ENCODE results near the gene MAP1B. TPM values are rescaled to one million over a fixed set of nuclear protein-coding genes. Genes with fewer than 3 reads are reported as not detected.

The MAP1B gene
- total RNA-seq, 2 experiments from 2014 or later = 0.13 to 0.40 TPM

- ChIA-PET CTCF (no interaction called here), POLR2A (no interaction called here)
Observed at GRCh38 chr5:72126796-72127195, 19.5 kb downstream of the MAP1B start.

GRCh38 chr5:72129725-72130124 lies 22.4 kb downstream of the MAP1B start:
- ChIA-PET POLR2A (no interaction called here), CTCF (no interaction called here)

- POLR2A ChIA-PET = no interaction called here
- CTCF ChIA-PET = no interaction called here
Observed at GRCh38 chr5:72130351-72130761, 23.1 kb downstream of the MAP1B start.

GRCh38 chr5:72133212-72133990 lies 26.1 kb downstream of the MAP1B start:
- CTCF ChIA-PET = no interaction called here
- POLR2A ChIA-PET = no interaction called here

GRCh38 chr5:72134226-72134899 lies 27.1 kb downstream of the MAP1B start:
- POLR2A ChIA-PET = no interaction called here
- CTCF ChIA-PET = interaction anchor here (1.0 kb wide), 1 partner anchor 174 kb away, joined by 3 read pairs; no protein-coding TSS in a partner anchor

- CTCF ChIA-PET = no interaction called here
- POLR2A ChIA-PET = no interaction called here
Observed at GRCh38 chr5:72137826-72138409, 30.6 kb downstream of the MAP1B start.

- ChIA-PET CTCF (no interaction called here), POLR2A (no interaction called here)
Observed at GRCh38 chr5:72138943-72139521, 31.8 kb downstream of the MAP1B start.

- POLR2A ChIA-PET = no interaction called here
- CTCF ChIA-PET = no interaction called here
Observed at GRCh38 chr5:72140711-72141110, 33.4 kb downstream of the MAP1B start.

- CTCF ChIA-PET = no interaction called here
- POLR2A ChIA-PET = no interaction called here
Observed at GRCh38 chr5:72141440-72142355, 34.4 kb downstream of the MAP1B start.

GRCh38 chr5:72144762-72145161 lies 37.5 kb downstream of the MAP1B start:
- ChIA-PET CTCF (no interaction called here), POLR2A (no interaction called here)

- CTCF ChIA-PET = no interaction called here
- POLR2A ChIA-PET = no interaction called here
Observed at GRCh38 chr5:72145348-72145747, 38.1 kb downstream of the MAP1B start.

- CTCF ChIA-PET = no interaction called here
- POLR2A ChIA-PET = no interaction called here
Observed at GRCh38 chr5:72146056-72146455, 38.8 kb downstream of the MAP1B start.

- CTCF ChIA-PET = no interaction called here
- POLR2A ChIA-PET = no interaction called here
Observed at GRCh38 chr5:72147569-72147968, 40.3 kb downstream of the MAP1B start.

- CTCF ChIA-PET = no interaction called here
- POLR2A ChIA-PET = no interaction called here
Observed at GRCh38 chr5:72149742-72150141, 42.5 kb downstream of the MAP1B start.

- ChIA-PET POLR2A (no interaction called here), CTCF (no interaction called here)
Observed at GRCh38 chr5:72151169-72151568, 43.9 kb downstream of the MAP1B start.

GRCh38 chr5:72151646-72152045 lies 44.4 kb downstream of the MAP1B start:
- ChIA-PET POLR2A (no interaction called here), CTCF (no interaction called here)

- ChIA-PET CTCF (no interaction called here), POLR2A (no interaction called here)
Observed at GRCh38 chr5:72152545-72152944, 45.3 kb downstream of the MAP1B start.

GRCh38 chr5:72153551-72153950 lies 46.3 kb downstream of the MAP1B start:
- ChIA-PET CTCF (no interaction called here), POLR2A (no interaction called here)

- ChIA-PET CTCF (no interaction called here), POLR2A (no interaction called here)
Observed at GRCh38 chr5:72154076-72154756, 46.9 kb downstream of the MAP1B start.

All from activated CD8-positive, alpha-beta memory T cell treated with anti-CD3 and anti-CD28 coated beads for 36 hours (primary cell).